K562 (cell line): ENCODE measurements around the gene CCDC136. TPM values are rescaled to one million over a fixed set of nuclear protein-coding genes. Genes with fewer than 3 reads are reported as not detected.

ENCODE experiments used
- MAFF ChIP-seq: IDR thresholded peaks from 2 replicates; pipeline ENCODE4 v1.6.1; 2012; ENCODE audit warnings: low read length, improper control_type of control experiment
- MCM3 ChIP-seq: fragments of 450-650 bp; IDR thresholded peaks from 2 replicates; pipeline ENCODE4 v1.6.1; 2016
- SRSF3 ChIP-seq: fragments of 200-400 bp; formaldehyde crosslinking; IDR thresholded peaks from 2 replicates; pipeline ENCODE4 v1.6.1; 2016; ENCODE audit warnings: mild to moderate bottlenecking, low read length, moderate library complexity; ENCODE audit not compliant: insufficient read depth
- ZNF121 ChIP-seq: sonication (generic); formaldehyde crosslinking; conservative IDR thresholded peaks from 2 replicates; pipeline ENCODE4 v1.8.0; 2022; ENCODE audit warnings: missing genetic modification reagents
- ZNF507 ChIP-seq: conservative IDR thresholded peaks from 2 replicates; pipeline ENCODE4 v1.6.1; 2017; ENCODE audit warnings: missing genetic modification characterization, missing compliant biosample characterization
- polyA plus RNA-seq, 8 experiments: library from polyadenylated mRNA; depleted of rRNA in 4 of 8; stranded (reverse) in 5 of 8; unstranded in 3 of 8; fragments of >200 nt; fragmentation: Nextera tagmentation in 2 of 8; fragmentation: Illumina TruSeq in 1 of 8; extraction: Ambion mirVana in 2 of 8; extraction: Trizol in 1 of 8; gene quantifications; 2 replicates each; pipeline versions ENCODE4 v1.2.1 to v1.2.3, GENCODE V29; 2011 to 2014; ENCODE audit warnings: inconsistent platforms in 1 of 8, missing spikeins in 1 of 8
- total RNA-seq, 7 experiments: library from RNA; depleted of rRNA in 6 of 7; stranded (reverse); fragments of >200 nt in 6 of 7; fragmentation: Illumina TruSeq in 2 of 7; extraction: Trizol in 2 of 7; gene quantifications; 2 replicates each; pipeline versions ENCODE4 v1.2.1 to v1.2.3, GENCODE V29; 2011 to 2021; ENCODE audit warnings: low replicate concordance in 1 of 7
- TF ChIP-seq, protein P1 (sequence below), 2 experiments: fragments of 450-650 bp; formaldehyde crosslinking in 1 of 2; IDR thresholded peaks; 2 replicates each; pipeline versions ENCODE4 v1.4.0 to v1.6.1; 2014 to 2020; ENCODE audit warnings: mild to moderate bottlenecking in 2 of 2, borderline replicate concordance in 1 of 2, low read depth in 1 of 2
- TF ChIP-seq, protein P2 (sequence below): fragments of 250-450 bp; sonication (Bioruptor Pico); IDR thresholded peaks from 2 replicates; pipeline ENCODE4 v1.5.0; 2020; ENCODE audit warnings: mild to moderate bottlenecking
- TF ChIP-seq, protein P3 (sequence below): IDR thresholded peaks from 2 replicates; pipeline ENCODE4 v1.6.1; 2011; ENCODE audit not compliant: insufficient read length; ENCODE audit errors: extremely low read depth
- TF ChIP-seq, protein P4 (sequence below): sonication (generic); formaldehyde crosslinking; IDR thresholded peaks from 2 replicates; pipeline ENCODE4 v1.8.0; 2022; ENCODE audit warnings: mild to moderate bottlenecking, missing genetic modification reagents
- TF ChIP-seq, protein P5 (sequence below), 2 experiments: fragments of 450-650 bp in 1 of 2; IDR thresholded peaks; 2 replicates each; pipeline ENCODE4 v1.6.1; 2011 to 2017; ENCODE audit warnings: low read depth in 2 of 2, antibody characterized with exemption in 1 of 2, borderline replicate concordance in 1 of 2, low read length in 1 of 2, mild to moderate bottlenecking in 1 of 2, mixed read lengths in 1 of 2; ENCODE audit not compliant: control insufficient read depth in 1 of 2

The CCDC136 gene
- total and polyA plus RNA-seq, 9 of the 15 experiments (the other 6 are each of a cell fraction or from before 2014, with no cell fraction given), result 2.4 to 40.8 (median 26.5) TPM

DNA sequence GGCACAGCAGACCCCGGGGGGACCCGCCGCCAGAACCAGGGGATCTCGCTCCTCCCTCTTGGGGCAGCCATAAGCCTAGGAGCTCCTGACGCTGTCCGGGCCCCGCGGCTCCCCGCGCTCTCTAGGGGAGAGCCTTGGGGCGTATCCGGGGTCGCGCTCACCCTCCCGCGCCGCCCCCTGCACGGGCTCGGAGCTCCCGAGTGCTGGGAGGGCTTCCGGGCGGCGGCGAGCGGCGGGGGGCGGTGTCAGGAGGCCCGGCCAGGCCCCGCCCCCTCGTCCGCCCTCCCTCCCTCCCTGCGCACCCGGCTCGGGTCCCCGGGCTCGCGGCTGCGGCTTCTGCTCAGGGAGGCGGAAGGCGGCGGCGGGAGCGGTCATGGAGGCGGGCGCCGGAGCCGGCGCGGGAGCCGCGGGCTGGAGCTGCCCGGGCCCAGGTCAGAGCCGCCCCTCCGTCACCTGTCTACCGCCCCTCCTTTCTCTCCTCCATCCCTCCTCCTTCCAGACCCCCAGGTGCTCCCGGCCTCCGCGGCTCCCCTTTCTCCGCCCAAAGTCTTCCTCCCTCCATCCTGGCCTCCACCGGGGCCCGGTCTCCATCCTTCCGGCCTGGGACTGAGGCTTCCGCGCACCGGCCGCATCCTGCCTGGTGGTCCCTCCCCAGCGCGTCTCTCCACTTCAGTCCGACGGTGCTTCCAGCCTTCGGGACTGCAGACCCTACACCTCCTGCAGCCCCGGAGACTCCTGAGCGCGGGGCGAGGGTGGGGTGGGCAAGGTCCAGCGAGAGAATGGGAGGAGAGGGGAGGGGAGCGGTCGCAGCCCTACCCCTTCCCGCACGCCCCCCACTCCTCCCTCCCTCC, at the start of gene CCDC136 (continued):
- TF ChIP-seq, protein P1, sequence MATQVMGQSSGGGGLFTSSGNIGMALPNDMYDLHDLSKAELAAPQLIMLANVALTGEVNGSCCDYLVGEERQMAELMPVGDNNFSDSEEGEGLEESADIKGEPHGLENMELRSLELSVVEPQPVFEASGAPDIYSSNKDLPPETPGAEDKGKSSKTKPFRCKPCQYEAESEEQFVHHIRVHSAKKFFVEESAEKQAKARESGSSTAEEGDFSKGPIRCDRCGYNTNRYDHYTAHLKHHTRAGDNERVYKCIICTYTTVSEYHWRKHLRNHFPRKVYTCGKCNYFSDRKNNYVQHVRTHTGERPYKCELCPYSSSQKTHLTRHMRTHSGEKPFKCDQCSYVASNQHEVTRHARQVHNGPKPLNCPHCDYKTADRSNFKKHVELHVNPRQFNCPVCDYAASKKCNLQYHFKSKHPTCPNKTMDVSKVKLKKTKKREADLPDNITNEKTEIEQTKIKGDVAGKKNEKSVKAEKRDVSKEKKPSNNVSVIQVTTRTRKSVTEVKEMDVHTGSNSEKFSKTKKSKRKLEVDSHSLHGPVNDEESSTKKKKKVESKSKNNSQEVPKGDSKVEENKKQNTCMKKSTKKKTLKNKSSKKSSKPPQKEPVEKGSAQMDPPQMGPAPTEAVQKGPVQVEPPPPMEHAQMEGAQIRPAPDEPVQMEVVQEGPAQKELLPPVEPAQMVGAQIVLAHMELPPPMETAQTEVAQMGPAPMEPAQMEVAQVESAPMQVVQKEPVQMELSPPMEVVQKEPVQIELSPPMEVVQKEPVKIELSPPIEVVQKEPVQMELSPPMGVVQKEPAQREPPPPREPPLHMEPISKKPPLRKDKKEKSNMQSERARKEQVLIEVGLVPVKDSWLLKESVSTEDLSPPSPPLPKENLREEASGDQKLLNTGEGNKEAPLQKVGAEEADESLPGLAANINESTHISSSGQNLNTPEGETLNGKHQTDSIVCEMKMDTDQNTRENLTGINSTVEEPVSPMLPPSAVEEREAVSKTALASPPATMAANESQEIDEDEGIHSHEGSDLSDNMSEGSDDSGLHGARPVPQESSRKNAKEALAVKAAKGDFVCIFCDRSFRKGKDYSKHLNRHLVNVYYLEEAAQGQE (IDR thresholded peaks at IDR 0.05; ENCODE audit: borderline replicate concordance), result no peak
- TF ChIP-seq, protein P1 (CRISPR knock-in tag; IDR thresholded peaks at IDR 0.05; ENCODE audit: low read depth), result no peak
- TF ChIP-seq, protein P2, sequence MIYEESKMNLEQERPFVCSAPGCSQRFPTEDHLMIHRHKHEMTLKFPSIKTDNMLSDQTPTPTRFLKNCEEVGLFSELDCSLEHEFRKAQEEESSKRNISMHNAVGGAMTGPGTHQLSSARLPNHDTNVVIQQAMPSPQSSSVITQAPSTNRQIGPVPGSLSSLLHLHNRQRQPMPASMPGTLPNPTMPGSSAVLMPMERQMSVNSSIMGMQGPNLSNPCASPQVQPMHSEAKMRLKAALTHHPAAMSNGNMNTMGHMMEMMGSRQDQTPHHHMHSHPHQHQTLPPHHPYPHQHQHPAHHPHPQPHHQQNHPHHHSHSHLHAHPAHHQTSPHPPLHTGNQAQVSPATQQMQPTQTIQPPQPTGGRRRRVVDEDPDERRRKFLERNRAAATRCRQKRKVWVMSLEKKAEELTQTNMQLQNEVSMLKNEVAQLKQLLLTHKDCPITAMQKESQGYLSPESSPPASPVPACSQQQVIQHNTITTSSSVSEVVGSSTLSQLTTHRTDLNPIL (CRISPR knock-in tag), result no peak
- TF ChIP-seq, protein P3, sequence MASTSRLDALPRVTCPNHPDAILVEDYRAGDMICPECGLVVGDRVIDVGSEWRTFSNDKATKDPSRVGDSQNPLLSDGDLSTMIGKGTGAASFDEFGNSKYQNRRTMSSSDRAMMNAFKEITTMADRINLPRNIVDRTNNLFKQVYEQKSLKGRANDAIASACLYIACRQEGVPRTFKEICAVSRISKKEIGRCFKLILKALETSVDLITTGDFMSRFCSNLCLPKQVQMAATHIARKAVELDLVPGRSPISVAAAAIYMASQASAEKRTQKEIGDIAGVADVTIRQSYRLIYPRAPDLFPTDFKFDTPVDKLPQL, result no peak
- TF ChIP-seq ZNF121 (CRISPR knock-in tag) (no peak), MCM3 (no peak), SRSF3 (no peak), ZNF507 (tag) (no peak), MAFF (no peak)
- TF ChIP-seq, protein P4, sequence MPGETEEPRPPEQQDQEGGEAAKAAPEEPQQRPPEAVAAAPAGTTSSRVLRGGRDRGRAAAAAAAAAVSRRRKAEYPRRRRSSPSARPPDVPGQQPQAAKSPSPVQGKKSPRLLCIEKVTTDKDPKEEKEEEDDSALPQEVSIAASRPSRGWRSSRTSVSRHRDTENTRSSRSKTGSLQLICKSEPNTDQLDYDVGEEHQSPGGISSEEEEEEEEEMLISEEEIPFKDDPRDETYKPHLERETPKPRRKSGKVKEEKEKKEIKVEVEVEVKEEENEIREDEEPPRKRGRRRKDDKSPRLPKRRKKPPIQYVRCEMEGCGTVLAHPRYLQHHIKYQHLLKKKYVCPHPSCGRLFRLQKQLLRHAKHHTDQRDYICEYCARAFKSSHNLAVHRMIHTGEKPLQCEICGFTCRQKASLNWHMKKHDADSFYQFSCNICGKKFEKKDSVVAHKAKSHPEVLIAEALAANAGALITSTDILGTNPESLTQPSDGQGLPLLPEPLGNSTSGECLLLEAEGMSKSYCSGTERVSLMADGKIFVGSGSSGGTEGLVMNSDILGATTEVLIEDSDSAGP, result no peak
- TF ChIP-seq, protein P5, sequence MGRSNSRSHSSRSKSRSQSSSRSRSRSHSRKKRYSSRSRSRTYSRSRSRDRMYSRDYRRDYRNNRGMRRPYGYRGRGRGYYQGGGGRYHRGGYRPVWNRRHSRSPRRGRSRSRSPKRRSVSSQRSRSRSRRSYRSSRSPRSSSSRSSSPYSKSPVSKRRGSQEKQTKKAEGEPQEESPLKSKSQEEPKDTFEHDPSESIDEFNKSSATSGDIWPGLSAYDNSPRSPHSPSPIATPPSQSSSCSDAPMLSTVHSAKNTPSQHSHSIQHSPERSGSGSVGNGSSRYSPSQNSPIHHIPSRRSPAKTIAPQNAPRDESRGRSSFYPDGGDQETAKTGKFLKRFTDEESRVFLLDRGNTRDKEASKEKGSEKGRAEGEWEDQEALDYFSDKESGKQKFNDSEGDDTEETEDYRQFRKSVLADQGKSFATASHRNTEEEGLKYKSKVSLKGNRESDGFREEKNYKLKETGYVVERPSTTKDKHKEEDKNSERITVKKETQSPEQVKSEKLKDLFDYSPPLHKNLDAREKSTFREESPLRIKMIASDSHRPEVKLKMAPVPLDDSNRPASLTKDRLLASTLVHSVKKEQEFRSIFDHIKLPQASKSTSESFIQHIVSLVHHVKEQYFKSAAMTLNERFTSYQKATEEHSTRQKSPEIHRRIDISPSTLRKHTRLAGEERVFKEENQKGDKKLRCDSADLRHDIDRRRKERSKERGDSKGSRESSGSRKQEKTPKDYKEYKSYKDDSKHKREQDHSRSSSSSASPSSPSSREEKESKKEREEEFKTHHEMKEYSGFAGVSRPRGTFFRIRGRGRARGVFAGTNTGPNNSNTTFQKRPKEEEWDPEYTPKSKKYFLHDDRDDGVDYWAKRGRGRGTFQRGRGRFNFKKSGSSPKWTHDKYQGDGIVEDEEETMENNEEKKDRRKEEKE (IDR thresholded peaks at IDR 0.05; ENCODE audit: borderline replicate concordance in 1 of 2, control insufficient read depth in 1 of 2, low read depth in 2 of 2, low read length in 1 of 2), result no peak
